ENCODE measurements around the gene SUMO3.

SUMO3 gene

DNA sequence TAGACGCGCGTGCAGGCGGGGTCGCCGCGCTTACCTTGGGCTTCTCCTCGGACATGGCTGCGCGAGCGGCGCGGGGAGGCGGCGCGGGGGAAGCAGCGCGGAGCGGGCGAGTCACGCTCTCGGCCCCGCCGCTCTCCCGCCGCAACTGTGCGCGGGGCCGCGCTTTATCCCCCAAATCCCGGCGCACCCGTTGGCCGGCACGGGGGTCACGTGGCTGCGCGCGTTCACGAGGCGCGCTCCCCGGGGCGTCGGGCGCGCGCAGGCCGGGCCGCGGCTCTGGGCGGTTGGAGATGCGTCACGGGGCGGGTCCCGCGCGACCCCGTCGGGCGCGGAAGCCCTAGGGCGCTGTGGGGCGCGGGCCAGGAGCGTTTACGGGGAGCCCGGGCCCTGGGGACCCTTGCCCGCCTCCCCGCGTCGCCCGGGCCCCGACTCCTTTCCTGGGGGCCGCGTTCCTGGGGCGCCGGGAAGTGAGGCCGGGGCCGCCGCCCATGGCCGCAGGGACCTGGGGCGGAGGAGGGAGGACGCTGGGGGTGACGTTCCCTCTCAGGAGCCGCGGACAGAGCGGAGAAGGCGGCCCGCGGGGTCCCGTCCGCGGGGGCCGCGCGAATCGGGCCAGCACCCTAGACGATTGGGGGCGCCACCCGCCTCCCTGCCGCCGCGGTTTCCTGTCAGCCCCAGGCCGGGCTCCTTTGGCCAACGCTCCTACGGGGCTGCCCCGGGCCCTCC, at the start of gene SUMO3:
Gene SUMO3 (minus strand): TSS at position 149 of the 726 bp plus-strand sequence. CDS start 94 bp downstream, at position 55.
- DNase-seq (ENCODE audit: low read depth), result peak; percentile 45

DNA sequence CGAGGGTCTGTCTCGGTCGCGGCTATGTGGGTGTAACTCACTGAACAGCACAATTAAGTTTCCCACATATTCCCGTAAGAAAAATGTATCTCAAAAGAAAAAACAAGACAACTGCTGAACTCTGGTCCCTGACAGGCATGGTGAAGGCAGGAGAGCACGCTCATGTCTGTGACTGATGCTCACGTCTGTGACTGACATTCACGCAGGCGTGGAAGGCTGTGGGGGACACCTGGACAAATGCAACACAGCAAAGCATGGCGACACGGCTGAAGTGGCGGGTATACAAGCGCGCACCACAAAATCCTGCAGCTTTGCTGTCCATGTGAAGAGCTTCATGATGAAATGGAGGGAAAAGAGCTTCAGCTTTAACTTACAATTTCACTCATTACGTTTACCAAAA, 49.6 kb upstream of the SUMO3 start:
- no peak for DNase-seq (ENCODE audit: low read depth)

DNA sequence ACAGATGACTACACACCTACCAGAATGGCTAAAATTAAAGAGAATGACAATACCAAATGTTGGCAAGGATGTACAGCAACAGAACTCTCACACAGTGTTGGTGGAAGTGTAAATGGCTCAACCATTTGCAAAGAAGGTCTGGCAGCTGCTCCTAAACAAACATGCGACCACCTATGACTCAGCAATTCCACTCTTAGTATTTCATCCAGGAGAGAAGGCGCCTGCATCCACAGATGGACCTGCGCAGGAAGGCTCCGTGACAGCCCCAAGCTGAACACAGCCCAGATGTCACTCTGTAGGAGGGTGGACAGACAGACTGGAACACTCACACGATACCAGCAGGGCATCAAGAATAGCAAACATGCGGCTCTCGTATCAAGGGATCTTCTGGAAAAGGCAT, 48.9 kb upstream of the SUMO3 start:
- DNase-seq (ENCODE audit: low read depth), result peak; percentile 39

DNA sequence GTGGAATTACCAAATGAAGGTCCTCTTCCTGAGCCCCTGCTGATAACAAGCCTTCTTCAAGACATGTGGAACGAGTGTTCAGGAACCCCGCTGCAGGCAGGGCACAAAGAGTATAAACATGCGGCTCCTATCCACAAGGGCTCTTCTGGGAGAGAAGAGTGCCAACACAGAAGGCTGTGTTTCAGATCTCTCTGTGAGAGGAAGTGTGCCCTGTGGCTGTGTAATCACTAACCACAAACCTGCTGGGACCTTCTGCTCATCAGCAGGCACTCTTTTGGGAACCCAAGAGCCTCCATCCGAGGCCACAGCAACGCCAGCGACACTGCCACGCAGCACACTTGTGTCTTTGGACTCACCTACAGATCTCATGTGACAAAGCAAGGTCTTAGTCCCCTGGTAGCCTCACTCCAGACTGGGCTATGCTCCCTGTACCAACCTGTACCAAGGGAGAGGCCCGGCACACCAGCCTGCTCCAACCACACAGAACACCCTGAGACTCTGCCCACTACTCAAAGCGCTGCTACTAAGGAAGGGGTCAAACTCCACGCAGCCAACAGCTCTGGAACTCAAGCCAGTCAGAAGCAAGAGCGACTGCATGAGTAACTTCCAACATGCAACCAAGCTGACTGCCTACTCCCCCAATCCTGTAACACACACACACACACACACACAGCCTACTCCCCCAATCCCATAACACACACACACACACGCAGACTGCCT, 47.9 kb upstream of the SUMO3 start:
- DNase-seq (ENCODE audit: low read depth), result no peak

DNA sequence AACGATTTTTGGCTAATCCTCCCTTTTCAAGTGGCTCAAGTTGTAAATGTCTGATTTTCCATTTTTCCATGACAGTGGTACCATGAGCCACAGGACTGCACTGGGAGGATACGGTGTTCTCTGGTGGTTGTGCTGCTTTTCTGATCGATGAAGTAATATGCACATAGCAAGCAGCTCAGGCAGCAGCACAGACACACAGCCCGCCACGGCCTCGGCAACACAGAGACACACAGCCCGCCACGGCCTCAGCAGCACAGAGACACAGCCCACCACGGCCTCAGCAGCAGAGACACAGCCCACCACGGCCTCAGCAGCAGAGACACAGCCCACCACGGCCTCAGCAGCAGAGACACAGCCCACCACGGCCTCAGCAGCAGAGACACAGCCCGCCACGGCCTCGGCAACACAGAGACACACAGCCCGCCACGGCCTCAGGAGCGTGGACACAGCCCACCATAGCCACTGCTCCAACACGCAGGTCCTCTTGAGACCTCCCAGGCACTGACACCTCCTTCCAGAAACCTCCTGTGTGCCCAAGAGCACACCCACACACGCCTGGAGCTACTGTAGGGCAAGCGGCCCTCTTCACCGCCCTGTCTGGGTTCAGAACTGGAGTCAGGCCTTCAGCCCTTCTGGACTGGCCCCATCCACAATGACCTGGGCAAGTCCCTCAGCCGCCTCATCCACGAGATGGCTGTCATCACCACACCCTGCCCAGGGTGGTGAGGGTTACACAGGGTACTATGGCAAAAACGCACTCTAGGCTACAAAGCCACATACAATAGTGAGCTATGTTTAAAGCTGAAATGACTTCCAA, 45.2 kb upstream of the SUMO3 start:
- no peak for DNase-seq (ENCODE audit: low read depth)

DNA sequence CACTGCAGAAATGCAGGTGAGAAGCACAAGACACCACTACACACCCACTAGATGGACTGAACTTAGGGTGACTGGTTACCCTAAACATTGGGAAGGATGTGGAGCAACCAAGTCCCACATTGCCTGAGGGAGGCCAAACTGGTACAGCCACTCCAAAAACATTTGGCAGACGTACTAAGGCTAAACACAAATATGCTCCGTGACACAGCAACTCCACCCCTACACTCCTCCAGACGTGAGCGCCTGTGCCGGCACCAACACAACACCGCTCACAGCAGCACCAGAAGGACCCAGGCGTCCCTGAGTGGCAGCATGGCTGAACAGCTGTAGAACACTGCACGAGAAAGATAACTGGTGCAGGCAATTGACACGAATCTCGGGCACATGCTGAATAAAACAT, 40.9 kb upstream of the SUMO3 start:
- DNase-seq (ENCODE audit: low read depth), result no peak

DNA sequence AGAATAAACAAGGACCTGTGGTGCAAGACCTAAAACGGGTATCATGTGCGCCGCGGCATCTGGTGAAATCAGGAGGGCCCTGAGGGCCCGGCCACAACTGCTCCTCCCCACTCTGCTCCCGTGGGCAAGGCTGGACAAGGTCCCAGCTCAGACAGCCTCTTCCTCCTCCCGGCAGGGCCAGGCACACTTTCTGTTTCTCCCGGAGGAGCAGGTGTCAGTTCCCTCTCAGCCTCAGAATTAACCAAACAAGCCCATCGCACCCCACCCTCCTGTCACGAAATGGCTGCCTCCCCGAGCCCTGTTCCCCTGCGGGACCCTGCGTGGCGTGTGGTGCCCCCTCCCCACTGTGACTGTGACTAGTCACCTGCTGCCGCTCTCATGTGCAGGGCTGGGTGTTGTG, 40.4 kb upstream of the SUMO3 start:
- no peak for DNase-seq (ENCODE audit: low read depth)

DNA sequence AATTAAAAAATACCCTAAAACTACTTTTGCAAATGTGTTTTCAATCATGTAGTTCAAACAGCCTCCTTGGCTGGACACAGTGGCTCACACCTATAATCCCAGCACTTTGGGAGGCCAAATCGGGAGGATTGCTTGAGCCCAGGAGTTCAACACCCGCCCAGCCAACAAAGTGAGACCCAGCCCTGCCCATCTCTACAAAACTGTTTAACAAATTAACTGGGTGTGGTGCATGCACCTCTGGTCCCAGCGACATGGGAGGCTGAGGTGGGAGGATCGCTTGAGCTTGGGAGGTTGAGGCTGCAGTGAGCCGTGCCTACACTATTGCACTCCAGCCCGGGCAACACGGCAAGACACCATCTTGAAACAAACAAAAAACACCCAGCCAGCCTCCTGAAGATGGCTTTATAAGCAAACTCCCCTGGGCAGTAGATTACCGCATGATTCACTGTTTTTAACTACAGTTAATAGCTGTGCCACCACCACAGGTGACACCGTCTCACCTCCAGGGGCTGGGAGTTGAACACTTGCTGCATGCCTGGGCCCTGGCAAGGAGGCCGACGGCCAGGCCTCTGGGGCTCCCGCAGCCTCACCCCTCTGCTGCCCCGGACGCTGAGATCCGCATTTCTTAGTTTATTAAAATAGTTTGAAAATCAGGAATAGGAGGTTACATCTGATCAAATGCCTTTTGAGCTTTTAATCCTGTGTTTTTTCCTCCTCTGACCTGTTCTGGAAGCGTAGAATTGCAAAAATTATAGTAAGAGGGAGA, 39.4 kb upstream of the SUMO3 start:
- DNase-seq (ENCODE audit: low read depth), result no peak

DNA sequence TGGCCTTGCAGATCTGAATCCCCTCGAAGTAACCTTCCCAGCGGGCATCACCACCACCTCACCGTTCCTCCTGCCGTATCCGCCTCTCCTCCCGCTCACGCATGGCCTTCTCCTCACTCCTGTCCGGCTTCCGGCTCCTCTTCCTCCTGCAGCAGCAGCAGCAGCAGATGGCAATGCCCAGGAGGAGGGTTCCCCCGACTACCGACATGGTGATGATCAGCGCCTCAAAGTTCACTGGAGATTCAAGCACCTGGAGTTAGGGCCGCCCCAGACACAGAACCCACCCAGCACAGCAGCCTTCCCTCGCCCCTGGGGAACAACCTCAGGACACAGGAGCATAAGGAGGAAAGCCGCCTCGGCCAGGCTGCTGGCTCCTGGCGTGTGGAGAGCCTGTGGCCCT, 38.3 kb upstream of the SUMO3 start:
- no peak for DNase-seq (ENCODE audit: low read depth)

DNA sequence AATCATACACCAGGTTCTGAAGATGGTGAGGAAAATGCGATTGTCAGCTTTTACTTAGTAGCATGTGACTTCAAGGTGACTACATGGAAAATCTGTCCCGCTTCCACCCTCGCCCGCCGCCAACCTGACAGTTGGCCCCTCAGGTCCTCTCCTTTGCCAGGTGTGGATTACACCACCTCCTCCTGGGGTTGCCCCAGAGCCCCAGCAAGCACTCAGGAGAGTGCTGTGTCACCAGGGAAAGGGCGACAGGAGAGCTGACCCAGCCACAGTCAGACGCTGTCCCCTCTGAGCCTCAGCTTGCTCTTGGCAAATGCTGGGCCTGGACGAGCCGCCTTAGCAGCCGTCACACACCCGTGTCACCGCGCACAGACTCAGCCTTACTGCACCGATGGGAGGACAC, 37.7 kb upstream of the SUMO3 start:
- DNase-seq (ENCODE audit: low read depth), result no peak

DNA sequence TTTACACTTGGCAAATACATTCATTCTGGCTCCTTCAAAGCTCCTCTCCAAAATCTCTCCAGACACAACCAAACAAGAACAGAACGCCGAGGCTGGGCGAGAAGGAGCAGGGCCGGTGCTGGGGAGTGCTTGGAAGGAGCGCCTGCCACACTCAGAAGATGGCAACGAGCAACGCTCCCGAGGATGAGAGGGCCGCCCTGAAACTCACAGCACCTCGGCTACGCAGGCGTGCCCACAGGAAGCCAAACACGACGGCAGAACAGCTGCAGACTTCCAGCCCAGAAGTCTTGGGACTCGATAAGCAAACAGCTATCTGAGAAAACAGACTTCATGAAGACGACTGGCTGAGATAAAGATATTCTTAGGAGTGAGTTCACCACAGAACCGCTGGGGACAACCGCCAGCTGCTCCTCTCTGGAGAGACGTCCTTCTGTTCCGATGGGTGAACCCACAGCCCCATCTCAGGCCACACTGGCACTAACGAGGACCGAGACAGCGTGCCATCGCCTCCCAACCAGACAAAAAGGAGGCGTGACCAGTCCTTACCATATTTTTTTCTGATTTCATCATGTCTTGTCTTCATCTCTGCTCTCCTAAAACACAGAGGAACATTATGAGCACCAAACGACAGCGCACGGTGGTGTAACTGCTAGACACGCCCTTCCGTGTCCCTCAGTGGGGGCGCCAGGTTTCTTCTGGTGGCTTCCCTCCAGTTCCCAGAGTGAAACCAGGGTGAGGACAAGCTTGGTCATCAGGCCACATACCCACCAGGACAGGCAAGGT, 37.0 kb upstream of the SUMO3 start:
- no peak for DNase-seq (ENCODE audit: low read depth)

DNA sequence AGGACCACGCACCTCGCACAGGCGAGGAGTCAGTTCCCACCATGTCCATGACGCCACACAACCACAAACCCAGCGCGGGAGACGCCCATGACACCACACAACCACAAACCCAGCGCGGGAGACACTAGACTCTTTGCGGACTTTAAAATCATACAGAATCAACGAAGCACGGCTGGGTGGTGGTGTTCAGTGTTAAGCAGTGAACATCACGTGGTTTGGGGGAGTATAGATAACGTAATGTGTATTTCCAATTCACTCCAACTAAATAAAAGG, 36.5 kb upstream of the SUMO3 start:
- DNase-seq (ENCODE audit: low read depth), result no peak

DNA sequence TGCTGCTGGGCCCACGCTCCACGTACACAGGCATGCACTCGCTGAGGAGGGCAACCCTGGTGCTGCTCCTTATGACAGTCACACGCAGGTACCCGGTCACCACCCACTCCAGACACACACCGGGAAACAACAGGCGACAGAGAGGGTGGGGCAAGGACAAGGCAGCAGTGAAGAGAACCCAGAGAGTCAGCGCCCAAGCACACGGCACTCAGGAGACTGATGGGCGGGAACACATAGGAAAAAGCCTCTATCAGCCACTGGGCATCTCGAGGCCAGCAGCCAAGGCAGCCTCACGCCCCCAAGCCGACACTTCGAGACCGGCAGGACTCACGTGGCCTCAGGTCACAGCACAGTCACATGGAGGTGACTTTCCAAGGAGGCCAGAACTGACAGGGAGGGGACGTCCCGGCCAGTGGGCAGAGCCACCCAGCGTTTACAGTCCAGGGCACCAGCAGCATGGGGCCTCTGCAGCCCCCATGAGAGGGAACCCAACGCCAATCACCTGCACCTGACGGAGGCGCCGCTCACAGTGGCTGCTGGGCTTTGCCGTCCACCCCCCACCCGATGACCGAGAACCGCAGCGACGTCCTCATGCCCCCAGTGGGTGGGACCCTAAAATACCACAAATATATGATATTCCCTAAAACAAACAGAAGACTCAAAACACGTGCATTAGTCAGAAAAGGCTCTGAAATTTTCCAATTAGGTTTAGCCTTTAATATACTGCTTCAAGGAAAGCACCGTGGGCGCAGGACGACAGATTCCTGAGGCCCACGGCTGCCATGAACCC, 35.9 kb upstream of the SUMO3 start:
- no peak for DNase-seq (ENCODE audit: low read depth)

DNA sequence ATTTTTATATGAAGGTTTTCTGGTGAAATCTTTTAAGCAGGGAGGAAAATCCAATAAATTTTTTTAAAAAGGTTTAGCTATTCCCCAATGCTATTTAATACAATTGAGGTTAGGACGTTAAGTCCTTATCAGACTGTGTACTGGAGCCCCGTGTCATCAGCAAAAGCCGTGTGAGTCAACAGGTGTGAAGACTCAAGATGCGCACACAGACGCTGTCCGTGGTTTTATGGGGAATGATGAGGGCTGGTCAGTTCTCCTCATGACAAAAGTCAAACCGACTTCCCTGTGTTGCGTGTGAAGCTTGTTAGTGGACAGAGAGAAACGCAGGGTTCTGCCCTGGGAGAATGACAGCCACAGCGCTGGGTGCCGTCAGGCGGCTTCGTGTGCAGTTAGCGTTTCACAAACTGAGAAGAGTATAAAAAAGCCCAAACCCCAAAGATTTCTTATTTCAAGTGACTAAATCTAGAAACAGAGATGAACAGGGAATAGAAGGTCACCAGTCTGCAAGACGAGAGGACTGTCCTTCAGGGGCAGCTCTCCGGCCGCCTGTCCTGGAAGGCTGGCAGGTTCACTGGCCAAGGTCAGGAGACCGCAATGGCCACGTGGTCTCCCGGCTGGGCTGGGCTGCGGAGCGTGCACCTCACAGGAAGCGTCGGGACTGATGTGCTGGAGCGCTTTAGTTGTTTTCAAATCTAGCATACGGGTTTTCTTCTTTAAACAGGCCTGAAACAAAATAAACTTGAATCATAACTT, 33.2 kb upstream of the SUMO3 start:
- no peak for DNase-seq (ENCODE audit: low read depth)

DNA sequence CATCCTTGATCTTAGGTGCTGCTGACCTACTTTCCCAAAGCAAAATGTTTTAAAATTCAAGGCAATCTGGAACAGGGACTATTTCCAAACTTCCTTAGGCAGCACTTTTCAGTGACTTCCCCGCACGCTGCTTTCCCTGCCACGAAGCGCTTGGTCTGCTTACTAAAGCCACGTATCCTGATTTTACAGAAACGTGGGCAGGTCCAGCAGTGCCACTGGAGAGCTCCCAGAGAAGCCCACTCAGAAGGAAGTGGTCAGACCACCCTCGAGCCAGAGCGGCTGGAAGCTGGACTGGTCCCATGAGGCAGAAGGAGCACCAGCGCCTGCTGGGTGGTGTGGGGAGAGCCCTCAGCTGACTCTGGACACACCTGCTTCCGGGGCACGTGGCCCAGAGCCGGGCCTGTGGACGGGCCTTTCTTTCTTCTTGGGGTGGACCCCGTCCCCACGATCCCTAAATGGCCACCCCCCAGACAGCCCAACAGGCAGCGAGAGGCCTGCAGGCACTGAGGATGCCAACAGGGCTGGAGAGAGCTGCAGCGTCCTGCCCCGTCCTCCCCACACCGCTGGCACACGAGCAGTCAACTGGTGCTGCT, 32.4 kb upstream of the SUMO3 start:
- DNase-seq (ENCODE audit: low read depth), result no peak

DNA sequence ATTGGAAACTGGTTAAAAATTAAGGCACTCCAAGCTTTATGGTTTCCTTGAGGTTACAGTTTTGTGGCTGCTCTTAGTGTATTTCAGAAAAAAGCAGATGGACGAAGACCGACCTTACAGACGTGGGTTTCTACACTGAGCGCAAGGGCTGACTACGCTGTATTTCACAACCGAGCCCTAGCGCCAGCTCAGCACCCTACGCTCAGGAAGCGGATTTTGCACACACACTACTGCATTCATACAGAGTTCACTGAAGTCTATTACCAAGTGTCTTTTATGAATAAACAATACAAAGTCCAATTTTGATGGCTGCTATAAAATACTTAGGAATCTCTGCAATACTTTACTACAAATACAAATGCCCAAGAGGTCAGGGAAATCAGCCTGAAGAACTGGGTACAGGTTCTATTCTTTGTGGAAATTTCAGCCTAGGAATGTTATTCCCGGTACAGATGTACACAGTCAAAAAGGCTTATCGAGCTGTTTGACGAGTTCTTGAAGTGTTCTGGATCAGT, 31.8 kb upstream of the SUMO3 start:
- no peak for DNase-seq (ENCODE audit: low read depth)

DNA sequence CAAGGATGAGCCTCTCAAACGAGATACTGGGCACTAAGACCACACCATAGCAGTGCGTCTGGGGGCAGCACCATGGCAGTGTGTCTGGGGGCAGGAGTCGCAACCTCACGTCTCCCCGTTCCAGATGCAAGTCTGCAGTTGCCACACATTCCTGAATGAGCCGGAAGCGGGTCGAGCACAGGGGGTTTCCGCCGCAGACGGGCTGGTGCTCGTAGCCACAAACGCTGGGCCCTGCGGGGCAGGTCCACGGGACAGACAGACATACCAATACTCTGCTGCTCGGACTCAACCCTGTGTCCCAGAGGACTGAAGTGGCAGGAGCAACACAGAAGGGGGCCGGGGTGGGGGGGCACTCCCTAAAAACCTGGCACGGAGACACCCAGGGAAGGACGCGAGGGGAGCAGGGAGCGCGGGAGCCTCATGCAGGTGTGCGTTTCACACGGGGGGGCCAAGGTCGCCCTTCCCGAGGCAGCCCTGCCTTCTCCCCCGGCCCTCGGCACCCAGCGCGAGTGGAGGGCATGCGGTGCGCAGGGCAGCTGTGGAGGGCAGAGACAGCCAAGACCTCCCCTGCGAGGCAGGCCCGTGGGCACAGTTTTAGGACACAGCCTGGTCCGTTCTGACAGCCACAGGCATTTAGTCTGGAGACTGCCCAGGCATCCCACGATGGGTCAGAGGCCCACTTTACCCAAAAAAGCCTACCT, 31.1 kb upstream of the SUMO3 start:
- DNase-seq (ENCODE audit: low read depth), result no peak

DNA sequence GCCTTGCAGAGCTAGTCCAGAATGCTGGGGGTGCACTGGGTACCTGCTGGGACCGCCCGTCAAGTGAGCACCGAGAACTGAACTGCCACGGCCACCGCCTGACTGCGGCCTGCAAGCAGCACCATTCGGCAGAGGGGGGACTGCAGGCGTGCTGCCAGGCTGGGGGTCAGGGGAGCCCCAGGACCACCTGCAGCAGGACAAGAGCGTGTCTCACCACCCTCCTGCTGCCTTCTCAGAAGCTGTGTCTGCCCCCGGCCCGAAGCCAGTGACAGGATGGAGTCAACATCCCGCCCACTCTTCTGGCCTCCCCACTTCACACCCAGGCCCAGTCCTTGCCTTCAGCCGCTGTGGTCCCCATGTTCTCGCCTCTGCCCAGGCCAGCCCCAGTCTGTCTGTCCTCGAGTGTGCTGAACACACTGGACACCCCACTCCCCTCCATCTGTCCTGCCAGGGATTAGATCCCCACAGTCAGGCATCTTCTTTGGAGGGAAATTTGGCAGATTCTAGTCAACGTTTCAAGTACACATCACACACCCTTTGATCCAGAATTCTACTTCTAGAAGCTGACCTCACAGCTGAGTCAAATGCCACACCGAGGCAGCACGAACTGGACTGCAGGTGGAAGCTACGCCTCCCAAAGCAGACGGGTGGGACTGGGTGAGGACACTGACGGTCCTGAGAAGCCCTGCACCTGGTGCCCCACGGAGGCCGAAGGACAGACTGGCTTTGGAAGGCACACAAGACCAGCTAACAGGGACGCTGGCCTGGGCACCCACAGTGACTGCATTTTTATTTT, 29.6 kb upstream of the SUMO3 start:
- no peak for DNase-seq (ENCODE audit: low read depth)

Measured in fibroblast of the conjunctiva (primary cell).